ENCODE results near the gene FAM168B.

DNA sequence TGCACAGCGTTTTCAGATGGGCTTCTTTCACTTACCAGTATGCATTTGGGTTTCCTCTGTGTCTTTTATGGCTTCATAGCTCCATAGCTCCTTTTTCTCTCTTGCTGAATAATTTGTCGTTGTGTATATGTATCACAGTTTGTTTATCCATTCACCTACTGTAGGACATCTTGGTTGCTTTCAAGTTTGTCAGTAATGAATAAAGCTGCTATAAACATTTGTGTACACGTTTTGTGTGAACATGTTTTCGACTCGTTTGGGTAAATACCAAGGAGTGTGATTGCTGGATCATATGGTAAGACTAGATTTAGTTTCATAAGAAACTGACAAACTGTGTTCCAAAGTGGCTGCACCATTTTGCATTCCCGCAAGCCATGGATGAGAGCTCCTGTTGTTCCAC lies 94.7 kb downstream of the FAM168B start:
- TF ChIP-seq, protein P1, sequence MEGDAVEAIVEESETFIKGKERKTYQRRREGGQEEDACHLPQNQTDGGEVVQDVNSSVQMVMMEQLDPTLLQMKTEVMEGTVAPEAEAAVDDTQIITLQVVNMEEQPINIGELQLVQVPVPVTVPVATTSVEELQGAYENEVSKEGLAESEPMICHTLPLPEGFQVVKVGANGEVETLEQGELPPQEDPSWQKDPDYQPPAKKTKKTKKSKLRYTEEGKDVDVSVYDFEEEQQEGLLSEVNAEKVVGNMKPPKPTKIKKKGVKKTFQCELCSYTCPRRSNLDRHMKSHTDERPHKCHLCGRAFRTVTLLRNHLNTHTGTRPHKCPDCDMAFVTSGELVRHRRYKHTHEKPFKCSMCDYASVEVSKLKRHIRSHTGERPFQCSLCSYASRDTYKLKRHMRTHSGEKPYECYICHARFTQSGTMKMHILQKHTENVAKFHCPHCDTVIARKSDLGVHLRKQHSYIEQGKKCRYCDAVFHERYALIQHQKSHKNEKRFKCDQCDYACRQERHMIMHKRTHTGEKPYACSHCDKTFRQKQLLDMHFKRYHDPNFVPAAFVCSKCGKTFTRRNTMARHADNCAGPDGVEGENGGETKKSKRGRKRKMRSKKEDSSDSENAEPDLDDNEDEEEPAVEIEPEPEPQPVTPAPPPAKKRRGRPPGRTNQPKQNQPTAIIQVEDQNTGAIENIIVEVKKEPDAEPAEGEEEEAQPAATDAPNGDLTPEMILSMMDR (IDR thresholded peaks at IDR 0.05), result no peak
- TF ChIP-seq TAF1 (IDR thresholded peaks at IDR 0.05; ENCODE audit: borderline replicate concordance, low read depth, low read length) (no peak), TCF12 (IDR thresholded peaks at IDR 0.05) (no peak), YY1 (IDR thresholded peaks at IDR 0.05; ENCODE audit: low read depth) (no peak), RAD21 (IDR thresholded peaks at IDR 0.05; ENCODE audit: low read length) (no peak), GABPA (IDR thresholded peaks at IDR 0.05; ENCODE audit: low read depth) (no peak), NFIC (IDR thresholded peaks at IDR 0.05; ENCODE audit: borderline replicate concordance) (no peak), FOXM1 (IDR thresholded peaks at IDR 0.05; ENCODE audit: low read depth) (no peak), POLR2AphosphoS5 (IDR thresholded peaks at IDR 0.05; ENCODE audit: low read depth, low read length) (no peak), SIN3A (IDR thresholded peaks at IDR 0.05; ENCODE audit: borderline replicate concordance, low read depth, low read length) (no peak), EP300 (IDR thresholded peaks at IDR 0.05; ENCODE audit: borderline replicate concordance in 1 of 2, low read depth in 1 of 2, low read length in 1 of 2) (no peak)
- TF ChIP-seq, protein P2, sequence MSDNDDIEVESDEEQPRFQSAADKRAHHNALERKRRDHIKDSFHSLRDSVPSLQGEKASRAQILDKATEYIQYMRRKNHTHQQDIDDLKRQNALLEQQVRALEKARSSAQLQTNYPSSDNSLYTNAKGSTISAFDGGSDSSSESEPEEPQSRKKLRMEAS (IDR thresholded peaks at IDR 0.05; ENCODE audit: low read depth), result no peak
- TF ChIP-seq, protein P3, sequence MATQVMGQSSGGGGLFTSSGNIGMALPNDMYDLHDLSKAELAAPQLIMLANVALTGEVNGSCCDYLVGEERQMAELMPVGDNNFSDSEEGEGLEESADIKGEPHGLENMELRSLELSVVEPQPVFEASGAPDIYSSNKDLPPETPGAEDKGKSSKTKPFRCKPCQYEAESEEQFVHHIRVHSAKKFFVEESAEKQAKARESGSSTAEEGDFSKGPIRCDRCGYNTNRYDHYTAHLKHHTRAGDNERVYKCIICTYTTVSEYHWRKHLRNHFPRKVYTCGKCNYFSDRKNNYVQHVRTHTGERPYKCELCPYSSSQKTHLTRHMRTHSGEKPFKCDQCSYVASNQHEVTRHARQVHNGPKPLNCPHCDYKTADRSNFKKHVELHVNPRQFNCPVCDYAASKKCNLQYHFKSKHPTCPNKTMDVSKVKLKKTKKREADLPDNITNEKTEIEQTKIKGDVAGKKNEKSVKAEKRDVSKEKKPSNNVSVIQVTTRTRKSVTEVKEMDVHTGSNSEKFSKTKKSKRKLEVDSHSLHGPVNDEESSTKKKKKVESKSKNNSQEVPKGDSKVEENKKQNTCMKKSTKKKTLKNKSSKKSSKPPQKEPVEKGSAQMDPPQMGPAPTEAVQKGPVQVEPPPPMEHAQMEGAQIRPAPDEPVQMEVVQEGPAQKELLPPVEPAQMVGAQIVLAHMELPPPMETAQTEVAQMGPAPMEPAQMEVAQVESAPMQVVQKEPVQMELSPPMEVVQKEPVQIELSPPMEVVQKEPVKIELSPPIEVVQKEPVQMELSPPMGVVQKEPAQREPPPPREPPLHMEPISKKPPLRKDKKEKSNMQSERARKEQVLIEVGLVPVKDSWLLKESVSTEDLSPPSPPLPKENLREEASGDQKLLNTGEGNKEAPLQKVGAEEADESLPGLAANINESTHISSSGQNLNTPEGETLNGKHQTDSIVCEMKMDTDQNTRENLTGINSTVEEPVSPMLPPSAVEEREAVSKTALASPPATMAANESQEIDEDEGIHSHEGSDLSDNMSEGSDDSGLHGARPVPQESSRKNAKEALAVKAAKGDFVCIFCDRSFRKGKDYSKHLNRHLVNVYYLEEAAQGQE (IDR thresholded peaks at IDR 0.05; ENCODE audit: low read depth, low read length), result no peak

Data from SK-N-SH (cell line).